Fibroblast of upper back skin (primary cell): ENCODE data around the gene ARAF.
"Not testable (repeated sequence)": the region's sequence is repeated elsewhere in the genome, so short reads cannot be mapped to it uniquely, and the experiment has no call there.

Experiments used
- DNase-seq: peaks from one replicate; pipeline ENCODE4 v3.0.0-alpha.2; 2013

ARAF gene

DNA sequence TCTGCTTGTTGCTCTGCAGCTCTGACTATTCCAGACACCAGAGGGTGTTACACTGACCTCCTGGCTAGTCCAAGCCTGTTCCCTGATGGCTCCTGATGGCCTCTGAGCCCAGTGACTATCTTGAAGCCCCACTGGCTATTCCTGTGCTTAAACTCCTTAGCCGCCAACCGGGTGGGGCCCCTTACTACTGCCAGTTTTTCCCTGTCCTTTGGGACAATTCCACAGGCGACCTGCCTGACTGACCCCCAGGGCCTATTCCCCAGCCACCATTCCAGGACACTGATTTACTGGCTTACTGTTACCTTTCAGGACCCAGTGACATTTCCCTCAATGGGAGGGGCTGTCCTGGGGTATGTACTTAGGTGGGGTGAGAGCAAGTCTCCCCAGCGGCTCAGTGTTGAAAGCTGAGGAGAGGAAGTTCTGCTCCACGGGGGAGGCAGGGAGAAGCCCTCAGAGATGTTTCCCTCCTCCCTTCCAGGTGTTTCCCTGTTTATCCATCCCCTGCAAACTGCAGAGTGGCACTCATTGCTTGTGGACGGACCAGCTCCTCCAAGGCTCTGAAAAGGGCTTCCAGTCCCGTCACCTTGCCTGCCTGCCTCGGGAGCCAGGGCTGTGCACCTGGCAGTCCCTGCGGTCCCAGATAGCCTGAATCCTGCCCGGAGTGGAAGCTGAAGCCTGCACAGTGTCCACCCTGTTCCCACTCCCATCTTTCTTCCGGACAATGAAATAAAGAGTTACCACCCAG, 25.2 kb downstream of the ARAF start:
- DNase-seq, result no peak

DNA sequence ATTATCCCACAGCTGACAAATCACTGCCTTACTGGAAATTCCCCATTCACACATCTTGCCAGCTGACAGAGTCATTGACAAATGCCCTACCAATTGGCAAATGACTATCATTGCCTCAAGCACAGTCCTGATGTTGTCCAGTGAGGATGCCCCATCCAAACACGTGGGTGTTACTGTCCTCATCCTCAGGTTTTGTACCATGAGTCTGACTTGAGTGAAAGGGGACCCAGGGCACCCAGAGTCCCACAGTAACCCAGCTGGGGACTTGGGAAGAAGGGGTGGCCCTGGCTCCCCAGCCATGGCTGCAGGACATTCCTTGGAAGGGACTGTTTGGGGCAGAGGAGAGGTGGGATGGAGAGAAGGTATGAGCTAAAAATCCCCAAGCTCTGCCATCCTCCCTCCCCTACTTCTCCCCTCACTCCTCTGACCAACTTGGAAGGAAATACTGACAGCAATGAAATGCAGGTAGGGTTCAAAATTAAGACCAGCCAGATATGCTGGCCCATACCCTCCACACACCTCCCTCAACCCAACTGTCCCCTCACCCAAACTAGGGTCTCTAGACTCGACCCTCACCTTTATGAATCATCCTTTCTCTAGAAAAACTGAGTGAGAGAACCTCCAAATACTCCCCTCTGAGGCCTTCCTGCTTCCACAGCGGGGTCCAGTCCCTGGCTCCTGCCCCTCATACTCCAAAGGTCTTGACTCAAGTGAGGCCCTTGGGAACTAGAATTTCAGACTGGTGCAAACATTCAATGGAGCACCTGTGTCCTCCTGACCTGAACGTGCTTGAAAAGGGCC, 26.3 kb downstream of the ARAF start:
- no peak for DNase-seq

DNA sequence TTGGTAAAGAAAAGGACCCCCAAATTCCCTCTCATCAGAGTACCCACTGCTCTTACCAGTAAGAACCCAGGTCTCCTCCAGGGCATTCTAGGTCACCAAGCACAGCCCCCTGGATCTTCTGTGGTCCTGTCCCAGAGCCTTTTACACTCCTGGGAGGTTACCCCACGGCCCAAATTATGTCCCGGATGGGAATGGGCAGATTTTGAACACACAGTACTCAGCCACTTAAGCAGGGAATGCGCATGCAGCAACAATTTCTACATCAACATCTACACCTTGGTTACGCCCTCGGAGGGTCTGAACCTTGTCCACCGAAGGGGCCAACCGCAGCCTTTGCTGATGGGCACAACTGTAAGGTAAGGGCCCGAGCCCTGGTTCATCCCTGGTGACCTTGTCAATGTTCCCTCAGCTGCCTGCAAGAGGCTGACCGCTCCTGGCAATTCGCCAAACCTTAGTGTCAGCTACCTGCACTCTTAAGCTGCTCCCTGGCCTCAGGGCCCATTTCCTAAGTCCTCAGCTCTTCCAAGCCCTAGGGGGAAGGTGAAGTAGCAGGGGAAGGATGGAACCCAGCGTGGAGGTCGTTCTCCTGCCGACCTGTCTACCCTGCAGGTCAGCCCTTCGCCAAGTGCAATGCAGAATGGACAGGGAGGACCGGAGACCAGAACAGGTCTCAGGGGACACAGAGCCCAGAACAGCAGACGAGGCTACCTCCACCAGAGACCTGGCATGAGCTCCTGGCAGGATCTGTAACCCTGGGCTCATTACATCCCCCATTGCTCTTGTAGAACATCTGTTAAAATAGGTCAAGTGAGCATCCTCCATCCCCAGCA, 27.1 kb downstream of the ARAF start:
- no peak for DNase-seq

GRCh38 chrX:47590984-47591383, 30.0 kb downstream of the ARAF start:
- no peak for DNase-seq

GRCh38 chrX:47593522-47593921, 32.5 kb downstream of the ARAF start:
- DNase-seq, result no peak

DNA sequence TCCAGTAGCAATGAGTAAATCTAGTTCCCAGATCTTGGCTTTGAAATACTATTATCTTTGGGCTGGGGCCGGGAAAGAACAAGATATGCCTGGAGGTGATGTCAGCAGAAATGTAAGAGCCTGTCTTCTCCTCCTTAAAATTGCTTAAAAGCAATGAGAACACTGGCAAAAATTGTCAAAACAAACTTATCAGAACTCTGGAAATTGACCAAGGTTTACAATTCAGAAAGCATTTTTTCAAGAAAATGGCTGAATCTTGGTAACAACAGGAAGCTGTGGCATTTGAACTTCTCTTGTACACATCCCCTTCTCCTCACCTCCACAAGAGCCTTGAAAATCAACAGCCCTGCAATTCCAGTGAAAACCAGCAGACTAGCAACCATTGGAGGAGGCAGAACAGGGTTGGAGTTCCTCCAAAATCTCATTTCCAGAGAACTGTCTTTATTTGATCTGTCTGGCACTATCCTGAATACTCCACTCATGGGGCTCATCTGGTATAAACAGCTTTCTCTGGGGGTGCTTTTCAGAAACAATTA, 34.8 kb downstream of the ARAF start:
- peak; percentile 52 for DNase-seq

- DNase-seq, result no peak
Observed at GRCh38 chrX:47596256-47596655, 35.3 kb downstream of the ARAF start.

- DNase-seq, result no peak
Observed at GRCh38 chrX:47597222-47597621, 36.2 kb downstream of the ARAF start.

DNA sequence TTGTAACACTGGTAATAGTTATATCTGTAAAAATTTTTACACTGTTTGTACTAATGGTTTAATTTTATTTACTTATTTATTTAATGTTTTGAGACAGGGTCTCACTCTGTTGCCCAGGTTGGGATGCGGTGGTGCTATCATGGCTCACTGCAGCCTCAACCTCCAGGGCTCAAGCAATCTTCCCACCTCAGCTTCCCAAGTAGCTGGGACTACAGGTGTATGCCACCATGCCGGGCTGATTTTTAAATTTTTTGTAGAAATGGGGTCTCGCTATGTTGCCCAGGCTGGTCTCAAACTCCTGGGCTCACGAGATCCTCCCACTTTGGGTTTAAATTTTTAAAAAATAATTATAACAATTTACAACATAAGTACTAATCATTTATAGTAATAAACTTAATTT, 42.1 kb downstream of the ARAF start:
- DNase-seq, result not testable (repeated sequence)

GRCh38 chrX:47605024-47605423, 44.0 kb downstream of the ARAF start:
- DNase-seq, result no peak

DNA sequence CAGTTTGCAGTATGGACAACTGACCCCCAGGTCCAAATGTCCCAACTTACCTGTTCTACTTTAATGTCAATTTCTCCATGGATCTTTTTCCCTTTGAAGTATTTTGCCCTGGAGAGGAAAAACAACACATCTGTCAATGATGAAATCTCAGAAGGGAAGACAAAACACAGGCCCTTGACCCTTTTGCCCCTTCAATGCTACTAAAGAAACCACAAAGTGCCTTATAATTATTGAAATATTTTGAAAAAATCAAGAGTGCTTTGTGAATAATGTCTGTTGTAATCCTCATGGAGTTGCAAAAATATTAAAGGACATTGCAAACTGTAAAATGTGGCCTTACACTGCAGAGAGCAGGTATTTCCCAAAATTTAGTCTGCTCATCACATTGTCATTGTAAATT, 46.1 kb downstream of the ARAF start:
- no peak for DNase-seq

DNA sequence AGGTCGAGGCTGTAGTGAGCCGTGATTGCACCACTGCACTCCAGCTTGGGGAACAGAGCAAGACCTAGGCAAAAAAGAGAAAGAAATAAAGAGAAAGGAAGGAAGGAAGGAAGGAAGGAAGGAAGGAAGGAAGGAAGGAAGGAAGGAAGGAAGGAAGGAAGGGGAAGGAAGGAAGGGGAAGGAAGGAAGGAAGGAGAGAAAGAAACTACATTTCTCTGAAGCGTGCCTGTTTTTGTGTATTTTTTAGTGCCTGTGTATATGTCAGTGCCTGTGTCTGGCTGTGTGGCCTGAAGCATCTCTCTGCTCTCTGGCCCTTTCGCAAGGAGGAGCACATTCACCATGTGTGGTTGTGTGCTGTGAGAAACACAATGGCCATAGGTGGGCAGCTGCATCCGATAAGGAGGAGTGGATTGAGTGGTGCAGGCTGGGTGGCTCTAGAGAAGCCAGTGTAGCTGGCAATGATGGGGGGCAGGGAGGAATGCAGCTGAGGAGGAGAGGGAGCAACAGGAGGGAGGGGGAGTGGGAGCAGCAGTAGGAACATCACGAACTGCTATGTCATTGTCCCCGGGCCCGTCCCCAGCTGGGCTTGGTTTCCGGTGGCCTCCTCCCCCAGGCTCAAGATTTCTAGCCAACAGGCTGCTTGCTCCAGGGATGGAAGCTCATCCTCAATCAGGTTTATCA, 47.3 kb downstream of the ARAF start:
- no peak for DNase-seq

DNA sequence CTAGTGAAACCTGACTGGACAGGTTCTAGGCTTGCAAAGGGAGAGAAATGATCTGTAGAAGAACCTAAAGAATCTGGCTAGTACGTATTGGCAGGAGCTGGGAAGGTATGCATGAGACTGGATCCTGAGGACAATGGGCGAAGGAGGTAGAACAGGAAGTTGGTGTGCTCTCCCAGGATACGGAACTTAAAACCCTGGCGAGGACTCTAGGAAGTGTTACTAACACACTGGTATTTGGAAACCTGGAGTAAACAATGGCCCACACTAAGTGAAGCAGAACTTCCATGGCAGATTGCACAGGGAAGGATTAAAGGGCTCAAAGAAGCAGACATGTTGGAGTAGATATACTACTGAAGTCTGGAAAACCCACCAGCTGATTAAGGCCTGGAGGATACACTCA, 49.5 kb downstream of the ARAF start:
- DNase-seq, result no peak

DNA sequence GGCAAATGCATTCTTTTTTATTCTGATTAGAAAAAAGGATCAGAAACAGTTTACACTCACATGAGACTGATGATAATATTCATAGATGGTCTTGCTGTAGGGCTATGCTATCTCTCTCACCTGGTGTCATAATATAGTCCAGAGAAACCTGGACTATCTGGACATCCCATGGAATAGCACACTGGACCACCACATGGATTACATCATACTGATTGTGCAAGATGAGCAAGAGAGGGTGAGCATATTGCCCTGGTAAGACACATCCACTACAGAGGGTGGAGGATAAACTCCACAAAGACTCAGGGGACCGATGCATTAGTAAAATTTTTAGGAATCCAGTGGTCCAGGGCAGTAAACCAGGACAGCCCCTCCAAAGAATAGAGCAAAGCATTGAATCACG, 50.5 kb downstream of the ARAF start:
- no peak for DNase-seq

GRCh38 chrX:47611926-47612325, 50.9 kb downstream of the ARAF start:
- no peak for DNase-seq

GRCh38 chrX:47612418-47612817, 51.4 kb downstream of the ARAF start:
- no peak for DNase-seq

GRCh38 chrX:47613082-47613481, 52.1 kb downstream of the ARAF start:
- no peak for DNase-seq

GRCh38 chrX:47614618-47615017, 53.6 kb downstream of the ARAF start:
- DNase-seq, result no peak

GRCh38 chrX:47618923-47619485, 58.0 kb downstream of the ARAF start:
- DNase-seq, result no peak

DNA sequence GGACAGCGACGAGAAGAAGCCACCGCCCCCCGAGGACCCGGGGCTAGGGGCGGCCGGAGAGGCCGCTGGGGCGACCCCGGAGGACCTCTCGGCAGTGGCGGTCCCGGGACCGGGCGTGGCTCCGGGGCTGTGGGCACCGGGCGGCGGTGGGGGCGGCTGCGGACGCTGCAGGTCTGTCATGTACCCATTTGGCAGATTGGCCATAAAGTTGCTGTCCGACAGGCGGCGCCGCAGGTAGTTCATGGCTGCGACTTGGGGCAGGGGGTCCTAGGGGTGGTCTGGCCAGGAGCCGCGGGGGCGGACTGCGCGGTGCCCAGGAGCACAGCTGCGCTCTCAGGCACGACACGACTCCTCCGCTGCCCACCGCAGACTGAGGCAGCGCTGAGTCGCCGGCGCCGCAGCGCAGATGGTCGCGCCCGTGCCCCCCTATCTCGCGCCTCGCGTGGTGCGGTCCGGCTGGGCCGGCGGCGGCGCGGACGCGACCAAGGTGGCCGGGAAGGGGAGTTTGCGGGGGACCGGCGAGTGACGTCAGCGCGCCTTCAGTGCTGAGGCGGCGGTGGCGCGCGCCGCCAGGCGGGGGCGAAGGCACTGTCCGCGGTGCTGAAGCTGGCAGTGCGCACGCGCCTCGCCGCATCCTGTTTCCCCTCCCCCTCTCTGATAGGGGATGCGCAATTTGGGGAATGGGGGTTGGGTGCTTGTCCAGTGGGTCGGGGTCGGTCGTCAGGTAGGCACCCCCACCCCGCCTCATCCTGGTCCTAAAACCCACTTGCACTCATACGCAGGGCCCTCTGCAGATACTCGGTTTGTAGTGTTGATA, 58.7 kb downstream of the ARAF start, which contains the start of gene SYN1:
TSS of gene SYN1 (minus strand) at position 372 of the 817 bp plus-strand sequence. CDS start at position 243, 129 bp downstream.
- peak; percentile 70 for DNase-seq

- no peak for DNase-seq
Observed at GRCh38 chrX:47620303-47620685, 59.3 kb downstream of the ARAF start.
